ENCODE measurements around the gene UNC5C.

Gene UNC5C

GRCh38 chr4:95510877-95511276 lies 37.9 kb downstream of the UNC5C start:
- no peak overlapping the region for H3K4me3 ChIP-seq (ENCODE audit: low read depth, low read length)

DNA sequence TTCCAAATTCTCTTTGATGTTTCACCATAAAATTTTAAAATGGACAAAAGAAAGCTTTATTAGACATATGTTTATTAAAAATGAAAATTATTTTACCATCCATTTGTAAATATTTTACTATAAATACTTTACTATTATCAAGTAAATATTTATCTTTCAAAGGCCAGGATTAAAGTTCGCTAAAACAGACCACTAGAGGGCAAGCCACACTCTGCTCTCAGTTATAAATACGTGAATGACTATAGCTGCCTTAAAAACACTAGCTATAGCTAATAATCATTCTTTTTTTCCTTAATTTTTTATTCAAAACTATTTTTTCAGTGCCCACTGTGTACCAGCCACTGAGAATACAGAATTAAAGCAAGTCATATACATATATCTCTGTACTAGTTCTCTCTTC lies 38.6 kb downstream of the UNC5C start:
- H3K4me3 ChIP-seq (ENCODE audit: low read depth, low read length), result no peak overlapping the region

More at GRCh38 chr4:95510877-95511276, 37.9 kb downstream of the UNC5C start:
- TF ChIP-seq, protein P1, sequence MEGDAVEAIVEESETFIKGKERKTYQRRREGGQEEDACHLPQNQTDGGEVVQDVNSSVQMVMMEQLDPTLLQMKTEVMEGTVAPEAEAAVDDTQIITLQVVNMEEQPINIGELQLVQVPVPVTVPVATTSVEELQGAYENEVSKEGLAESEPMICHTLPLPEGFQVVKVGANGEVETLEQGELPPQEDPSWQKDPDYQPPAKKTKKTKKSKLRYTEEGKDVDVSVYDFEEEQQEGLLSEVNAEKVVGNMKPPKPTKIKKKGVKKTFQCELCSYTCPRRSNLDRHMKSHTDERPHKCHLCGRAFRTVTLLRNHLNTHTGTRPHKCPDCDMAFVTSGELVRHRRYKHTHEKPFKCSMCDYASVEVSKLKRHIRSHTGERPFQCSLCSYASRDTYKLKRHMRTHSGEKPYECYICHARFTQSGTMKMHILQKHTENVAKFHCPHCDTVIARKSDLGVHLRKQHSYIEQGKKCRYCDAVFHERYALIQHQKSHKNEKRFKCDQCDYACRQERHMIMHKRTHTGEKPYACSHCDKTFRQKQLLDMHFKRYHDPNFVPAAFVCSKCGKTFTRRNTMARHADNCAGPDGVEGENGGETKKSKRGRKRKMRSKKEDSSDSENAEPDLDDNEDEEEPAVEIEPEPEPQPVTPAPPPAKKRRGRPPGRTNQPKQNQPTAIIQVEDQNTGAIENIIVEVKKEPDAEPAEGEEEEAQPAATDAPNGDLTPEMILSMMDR (IDR thresholded peaks at IDR 0.05; ENCODE audit: borderline replicate concordance, insufficient read depth, low read depth, low read length), result no peak

DNA sequence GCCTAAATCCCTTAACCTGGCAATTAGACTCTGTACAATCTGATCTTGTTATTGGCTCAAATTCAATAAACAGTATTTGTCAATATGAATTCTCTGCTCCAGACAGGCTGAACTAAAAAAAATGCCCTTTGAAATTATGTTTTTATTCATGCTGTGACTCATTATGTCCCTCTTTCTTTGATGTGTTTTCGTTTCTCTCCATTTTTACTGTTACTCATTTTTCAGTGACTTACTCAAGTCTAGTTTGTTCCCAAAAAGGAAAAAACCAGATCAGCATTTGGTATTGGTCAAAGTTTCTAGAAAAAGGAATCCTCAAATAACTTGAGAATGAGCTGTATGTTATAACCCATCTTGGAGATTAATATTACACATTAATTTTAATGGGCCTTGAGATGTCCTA lies 40.4 kb downstream of the UNC5C start:
- TF ChIP-seq, protein P1 (IDR thresholded peaks at IDR 0.05; ENCODE audit: borderline replicate concordance, insufficient read depth, low read depth, low read length), result no peak

More for the DNA sequence above, 38.6 kb downstream of the UNC5C start:
- TF ChIP-seq, protein P1 (IDR thresholded peaks at IDR 0.05; ENCODE audit: borderline replicate concordance, insufficient read depth, low read depth, low read length), result peak; percentile 29; the same call in 1 of the 2 replicates

GRCh38 chr4:95507561-95507960 lies 41.2 kb downstream of the UNC5C start:
- TF ChIP-seq, protein P1 (IDR thresholded peaks at IDR 0.05; ENCODE audit: borderline replicate concordance, insufficient read depth, low read depth, low read length), result no peak
- no peak overlapping the region for H3K4me3 ChIP-seq (ENCODE audit: low read depth, low read length)

More for the DNA sequence above, 40.4 kb downstream of the UNC5C start:
- no peak overlapping the region for H3K4me3 ChIP-seq (ENCODE audit: low read depth, low read length)

DNA sequence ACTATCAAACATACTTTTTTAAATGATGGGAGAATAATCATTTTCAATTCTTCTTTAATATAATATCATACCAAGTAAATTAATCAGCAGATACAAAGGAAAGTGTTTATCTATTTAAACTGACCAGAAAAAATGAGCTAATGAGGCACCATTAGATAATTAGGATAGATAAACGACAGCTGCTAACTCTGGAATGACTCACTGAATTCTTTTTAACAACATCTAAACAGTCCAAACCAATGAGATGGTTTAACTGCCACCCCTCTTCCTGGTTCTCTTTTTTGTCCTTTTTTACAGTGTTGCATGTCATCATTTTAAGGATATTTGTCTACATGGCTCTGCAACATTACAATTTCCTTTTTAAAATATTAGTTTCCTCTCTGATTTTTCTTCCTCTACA lies 41.6 kb downstream of the UNC5C start:
- H3K4me3 ChIP-seq (ENCODE audit: low read depth, low read length), result no peak overlapping the region
- TF ChIP-seq, protein P1 (IDR thresholded peaks at IDR 0.05; ENCODE audit: borderline replicate concordance, insufficient read depth, low read depth, low read length), result no peak

- H3K4me3 ChIP-seq (ENCODE audit: low read depth, low read length), result no peak overlapping the region
- TF ChIP-seq, protein P1 (IDR thresholded peaks at IDR 0.05; ENCODE audit: borderline replicate concordance, insufficient read depth, low read depth, low read length), result no peak
Measured at GRCh38 chr4:95506264-95506663, 42.5 kb downstream of the UNC5C start.

DNA sequence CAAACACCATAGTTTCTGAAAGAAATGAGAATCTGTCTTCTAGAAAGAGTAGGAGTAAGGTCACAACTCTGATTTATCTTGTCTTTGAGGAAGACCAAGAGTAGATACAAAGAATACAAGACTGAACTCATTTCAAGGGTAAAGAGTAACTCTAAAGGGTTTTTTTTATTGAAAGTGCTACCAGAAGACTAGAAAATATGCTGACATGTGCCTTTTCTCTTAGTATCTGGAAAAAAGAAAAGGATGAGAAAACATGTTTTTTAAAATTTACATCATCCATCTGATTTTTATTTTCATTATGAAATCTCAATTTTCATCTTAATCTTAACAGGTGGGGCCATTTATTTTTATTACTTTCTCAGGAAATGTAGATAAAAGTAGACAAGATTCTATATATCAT lies 43.0 kb downstream of the UNC5C start:
- no peak overlapping the region for H3K4me3 ChIP-seq (ENCODE audit: low read depth, low read length)
- TF ChIP-seq, protein P1 (IDR thresholded peaks at IDR 0.05; ENCODE audit: borderline replicate concordance, insufficient read depth, low read depth, low read length), result no peak
